ENCODE data around the gene POLR1B. TPM values are rescaled to one million over a fixed set of nuclear protein-coding genes. Genes with fewer than 3 reads are reported as not detected.
"Not testable (repeated sequence)": the region's sequence is repeated elsewhere in the genome, so short reads cannot be mapped to it uniquely, and the experiment has no call there.

Gene POLR1B
- total RNA-seq, 6 experiments from 2014 or later = 15.1 to 27.5 (median 17.6) TPM

DNA sequence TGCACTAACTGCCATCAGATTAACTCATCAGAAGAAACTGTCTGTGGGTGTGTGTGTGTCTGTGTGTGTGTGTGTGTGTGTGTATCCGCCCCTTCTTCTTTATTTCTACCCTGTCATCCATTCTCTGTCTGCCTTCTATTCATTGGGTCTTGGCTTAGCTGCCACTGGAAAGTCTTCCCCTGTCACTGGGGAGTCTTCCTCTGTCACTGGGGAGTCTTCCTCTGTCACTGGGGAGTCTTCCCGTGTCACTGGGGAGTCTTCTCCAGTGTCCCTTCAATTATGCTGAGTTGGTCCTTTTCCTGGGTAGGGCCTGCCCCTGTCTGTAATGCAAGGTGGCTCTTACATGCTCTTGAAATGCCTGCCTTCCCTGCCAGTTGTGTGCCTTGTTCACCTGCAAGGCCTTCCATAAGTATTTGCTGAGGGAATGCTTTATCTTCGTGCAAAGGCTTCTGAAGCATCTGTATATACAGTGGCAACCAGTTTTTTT lies 18.9 kb upstream of the POLR1B start:
- H3K36me3 Mint-ChIP-seq (ENCODE audit: low read depth) = peaks cover 56% of the 10 kb centered on the region
- H3K4me1 Mint-ChIP-seq (ENCODE audit: low read depth) = no peaks in the 10 kb centered on the region
- H3K9me3 Mint-ChIP-seq = no peaks in the 10 kb centered on the region
- no peak overlapping the region for H3K4me3 Mint-ChIP-seq
- H3K27ac Mint-ChIP-seq = no peak overlapping the region
- H3K27me3 Mint-ChIP-seq (ENCODE audit: insufficient read depth) = no peaks in the 10 kb centered on the region
- no peak for DNase-seq
- TF ChIP-seq, protein P1, sequence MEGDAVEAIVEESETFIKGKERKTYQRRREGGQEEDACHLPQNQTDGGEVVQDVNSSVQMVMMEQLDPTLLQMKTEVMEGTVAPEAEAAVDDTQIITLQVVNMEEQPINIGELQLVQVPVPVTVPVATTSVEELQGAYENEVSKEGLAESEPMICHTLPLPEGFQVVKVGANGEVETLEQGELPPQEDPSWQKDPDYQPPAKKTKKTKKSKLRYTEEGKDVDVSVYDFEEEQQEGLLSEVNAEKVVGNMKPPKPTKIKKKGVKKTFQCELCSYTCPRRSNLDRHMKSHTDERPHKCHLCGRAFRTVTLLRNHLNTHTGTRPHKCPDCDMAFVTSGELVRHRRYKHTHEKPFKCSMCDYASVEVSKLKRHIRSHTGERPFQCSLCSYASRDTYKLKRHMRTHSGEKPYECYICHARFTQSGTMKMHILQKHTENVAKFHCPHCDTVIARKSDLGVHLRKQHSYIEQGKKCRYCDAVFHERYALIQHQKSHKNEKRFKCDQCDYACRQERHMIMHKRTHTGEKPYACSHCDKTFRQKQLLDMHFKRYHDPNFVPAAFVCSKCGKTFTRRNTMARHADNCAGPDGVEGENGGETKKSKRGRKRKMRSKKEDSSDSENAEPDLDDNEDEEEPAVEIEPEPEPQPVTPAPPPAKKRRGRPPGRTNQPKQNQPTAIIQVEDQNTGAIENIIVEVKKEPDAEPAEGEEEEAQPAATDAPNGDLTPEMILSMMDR (IDR thresholded peaks at IDR 0.05) = no peak

DNA sequence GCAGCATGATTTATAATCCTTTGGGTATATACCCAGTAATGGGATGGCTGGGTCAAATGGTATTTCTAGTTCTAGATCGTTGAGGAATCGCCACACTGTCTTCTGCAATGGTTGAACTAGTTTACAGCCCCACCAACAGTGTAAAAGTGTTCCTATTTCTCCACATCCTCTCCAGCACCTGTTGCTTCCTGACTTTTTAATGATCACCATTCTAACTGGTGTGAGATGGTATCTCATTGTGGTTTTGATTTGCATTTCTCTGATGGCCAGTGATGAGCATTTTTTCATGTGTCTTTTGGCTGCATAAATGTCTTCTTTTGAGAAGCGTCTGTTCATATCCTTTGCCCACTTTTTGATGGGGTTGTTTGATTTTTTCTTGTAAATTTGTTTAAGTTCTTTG lies 18.0 kb upstream of the POLR1B start:
- peaks cover 51% of the 10 kb centered on the region for H3K36me3 Mint-ChIP-seq (ENCODE audit: low read depth)

DNA sequence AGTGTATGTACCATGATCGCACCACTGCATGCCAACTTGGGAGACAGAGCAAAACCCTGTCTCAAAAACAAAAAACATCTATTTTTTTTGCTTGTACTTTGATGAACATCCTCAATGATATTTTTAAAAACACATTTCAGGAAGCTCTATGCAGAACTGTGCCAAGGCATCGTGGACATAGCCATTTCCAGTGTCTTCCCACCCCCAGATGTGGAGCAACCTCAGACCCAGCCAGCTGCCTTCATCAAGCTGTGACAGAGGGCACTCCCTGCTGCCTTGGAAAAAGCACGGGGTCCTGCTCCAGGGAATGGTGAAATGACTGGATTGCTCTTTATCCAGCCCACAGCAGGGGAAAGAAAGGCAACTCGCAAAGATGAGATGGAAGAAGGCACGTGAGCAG lies 13.7 kb upstream of the POLR1B start:
- TF ChIP-seq, protein P1 (IDR thresholded peaks at IDR 0.05) = no peak
- H3K4me1 Mint-ChIP-seq (ENCODE audit: low read depth) = no peaks in the 10 kb centered on the region
- H3K9me3 Mint-ChIP-seq = no peaks in the 10 kb centered on the region
- H3K36me3 Mint-ChIP-seq (ENCODE audit: low read depth) = peaks cover 31% of the 10 kb centered on the region
- no peak overlapping the region for H3K27ac Mint-ChIP-seq
- H3K27me3 Mint-ChIP-seq (ENCODE audit: insufficient read depth) = no peaks in the 10 kb centered on the region
- no peak overlapping the region for H3K4me3 Mint-ChIP-seq
- DNase-seq = no peak

More for the DNA sequence above, 18.0 kb upstream of the POLR1B start:
- DNase-seq; H3K4me1 Mint-ChIP-seq (ENCODE audit: low read depth); H3K9me3 Mint-ChIP-seq; H3K4me3 Mint-ChIP-seq; H3K27me3 Mint-ChIP-seq (ENCODE audit: insufficient read depth); H3K27ac Mint-ChIP-seq: not testable (repeated sequence)

DNA sequence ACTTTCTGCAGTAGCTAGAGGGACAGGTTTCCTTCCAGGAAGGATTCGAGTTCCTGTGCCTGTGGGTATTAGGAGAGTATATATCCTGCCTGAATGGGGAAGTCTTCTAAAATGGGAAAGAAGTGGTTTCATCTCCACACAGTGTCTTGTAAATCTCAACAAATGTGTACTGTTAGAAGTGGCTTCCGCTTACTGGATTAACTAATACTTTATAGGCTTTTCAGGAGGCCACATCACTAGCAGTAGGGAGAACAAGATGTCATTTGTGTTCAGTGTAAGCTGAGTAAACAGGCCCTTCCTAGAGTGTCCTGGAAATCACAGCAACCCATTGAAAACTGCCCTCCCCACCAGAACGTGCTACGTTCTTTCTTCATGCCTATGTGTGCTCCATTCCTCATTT lies 12.5 kb upstream of the POLR1B start:
- TF ChIP-seq, protein P1 (IDR thresholded peaks at IDR 0.05) = no peak
- no peaks in the 10 kb centered on the region for H3K9me3 Mint-ChIP-seq
- no peak overlapping the region for H3K4me3 Mint-ChIP-seq
- DNase-seq = no peak
- peaks cover 21% of the 10 kb centered on the region for H3K36me3 Mint-ChIP-seq (ENCODE audit: low read depth)
- no peak overlapping the region for H3K27ac Mint-ChIP-seq
- H3K4me1 Mint-ChIP-seq (ENCODE audit: low read depth) = no peaks in the 10 kb centered on the region
- H3K27me3 Mint-ChIP-seq (ENCODE audit: insufficient read depth) = no peaks in the 10 kb centered on the region

DNA sequence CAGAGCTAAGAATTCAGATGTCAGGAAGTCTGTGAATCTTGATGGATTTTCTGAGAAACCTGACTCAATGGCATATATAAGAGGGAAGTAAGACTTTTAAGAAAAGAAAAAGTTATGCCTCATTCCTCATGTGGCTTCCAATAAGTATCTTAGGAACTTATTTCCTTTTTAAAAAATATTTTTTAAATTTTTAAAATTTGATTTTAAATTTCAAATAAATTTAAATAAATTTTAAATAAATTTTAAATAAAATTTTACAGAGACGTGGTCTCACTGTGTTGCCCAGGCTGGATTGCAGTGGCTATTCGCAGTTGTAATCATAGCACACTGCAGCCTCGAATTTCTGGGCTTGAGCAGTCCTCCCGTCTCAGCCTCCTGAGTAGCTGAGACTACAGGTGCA lies 11.5 kb upstream of the POLR1B start:
- Mint-ChIP-seq H3K27me3 (ENCODE audit: insufficient read depth) (no peaks in the 10 kb centered on the region), H3K27ac (no peak overlapping the region), H3K4me1 (ENCODE audit: low read depth) (no peaks in the 10 kb centered on the region), H3K36me3 (ENCODE audit: low read depth) (peaks cover 17% of the 10 kb centered on the region), H3K4me3 (no peak overlapping the region), H3K9me3 (no peaks in the 10 kb centered on the region)
- TF ChIP-seq, protein P1 (IDR thresholded peaks at IDR 0.05) = no peak
- DNase-seq = no peak

DNA sequence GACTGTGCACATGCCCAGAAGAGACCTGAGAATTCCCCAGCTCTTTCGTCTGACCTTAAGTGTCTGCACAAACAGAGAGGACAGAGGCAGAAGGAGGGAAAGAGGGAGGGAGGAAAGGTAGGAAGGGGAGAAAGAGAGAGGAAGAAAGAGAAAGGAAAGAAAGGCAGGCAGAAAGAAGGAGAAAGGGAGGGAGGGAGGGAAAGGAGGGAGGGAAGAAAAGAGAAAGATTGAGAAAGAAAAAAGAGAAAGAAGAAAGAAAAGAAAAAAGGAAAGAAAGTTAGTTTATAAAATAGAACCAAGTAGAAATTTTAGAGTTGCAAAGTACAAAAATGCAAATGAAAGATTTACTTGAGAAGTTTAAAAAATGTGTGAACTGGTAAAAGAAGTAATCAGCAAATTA lies 7.4 kb upstream of the POLR1B start:
- DNase-seq = no peak
- Mint-ChIP-seq H3K9me3 (no peaks in the 10 kb centered on the region), H3K27me3 (ENCODE audit: insufficient read depth) (no peaks in the 10 kb centered on the region), H3K4me3 (no peak overlapping the region), H3K4me1 (ENCODE audit: low read depth) (no peaks in the 10 kb centered on the region), H3K27ac (no peak overlapping the region), H3K36me3 (ENCODE audit: low read depth) (peaks cover 21% of the 10 kb centered on the region)
- TF ChIP-seq, protein P1 (IDR thresholded peaks at IDR 0.05) = no peak

DNA sequence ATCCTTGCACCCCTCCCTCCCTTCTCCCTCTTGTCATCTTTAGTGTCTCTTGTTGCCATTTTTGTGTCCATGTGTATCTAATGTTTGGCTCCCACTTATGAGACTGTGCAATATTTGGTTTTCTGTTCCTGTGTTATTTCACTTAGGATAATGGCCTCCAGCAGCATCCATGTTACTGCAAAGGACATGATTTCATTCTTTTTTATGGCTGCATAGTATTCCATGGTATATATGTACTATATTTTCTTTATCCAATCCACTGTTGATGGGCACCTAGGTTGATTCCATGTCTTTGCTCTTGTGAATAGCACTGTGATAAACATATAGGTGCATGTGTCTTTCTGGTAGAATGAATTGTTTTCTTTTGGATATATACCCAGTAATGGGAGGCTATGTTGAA lies 5.6 kb upstream of the POLR1B start:
- H3K9me3 Mint-ChIP-seq; H3K4me1 Mint-ChIP-seq (ENCODE audit: low read depth); DNase-seq: not testable (repeated sequence)

More for the DNA sequence above, 5.6 kb upstream of the POLR1B start:
- not testable (repeated sequence) for H3K27ac Mint-ChIP-seq; H3K4me3 Mint-ChIP-seq; H3K27me3 Mint-ChIP-seq (ENCODE audit: insufficient read depth)
- H3K36me3 Mint-ChIP-seq (ENCODE audit: low read depth) = peaks cover 15% of the 10 kb centered on the region
